Neural cell (in vitro differentiated cells): Measurements from ENCODE around the gene PCDHA6. TPM values are rescaled to one million over a fixed set of nuclear protein-coding genes. Genes with fewer than 3 reads are reported as not detected.
"Not testable (repeated sequence)": the region's sequence is repeated elsewhere in the genome, so short reads cannot be mapped to it uniquely, and the experiment has no call there.

Experiments
- H2AFZ ChIP-seq: fragments of 200-600, 300-800 bp; sonication (generic), shearing (Covaris generic); 2 replicates; pipeline ENCODE4 v1.6.0; 2014; ENCODE audit warnings: low read depth, mild to moderate bottlenecking, antibody characterized with exemption, low read length, moderate library complexity
- H3F3A ChIP-seq: fragments of 200-600 bp; shearing (Covaris generic); 2 replicates; pipeline ENCODE4 v1.6.1; 2016; ENCODE audit warnings: mild to moderate bottlenecking, moderate library complexity, mixed read lengths, antibody characterized with exemption, low read length; ENCODE audit not compliant: insufficient read depth, poor library complexity, severe bottlenecking
- H3K27ac ChIP-seq: fragments of 200-600, 300-800 bp; sonication (generic), shearing (Covaris generic); 2 replicates; pipeline ENCODE4 v1.5.1; 2014; ENCODE audit warnings: mild to moderate bottlenecking, low read length, moderate library complexity
- H3K27me3 ChIP-seq: fragments of 300-800, 200-600 bp; sonication (generic), shearing (Covaris generic); 2 replicates; pipeline ENCODE4 v1.6.0; 2014; ENCODE audit warnings: mild to moderate bottlenecking, low read depth, low read length, moderate library complexity; ENCODE audit not compliant: insufficient read depth
- H3K36me3 ChIP-seq: fragments of 300-800, 200-600 bp; sonication (generic), shearing (Covaris generic); 2 replicates; pipeline ENCODE4 v1.5.1; 2014; ENCODE audit warnings: mild to moderate bottlenecking, antibody characterized with exemption, low read length, moderate library complexity; ENCODE audit not compliant: insufficient read depth
- H3K4me2 ChIP-seq: fragments of 300-800, 200-600 bp; sonication (generic), shearing (Covaris generic); 2 replicates; pipeline ENCODE4 v1.6.0; 2014; ENCODE audit warnings: mild to moderate bottlenecking, low read length
- H3K4me3 ChIP-seq: fragments of 300-800, 200-600 bp; sonication (generic), shearing (Covaris generic); 2 replicates; pipeline ENCODE4 v1.5.1; 2014; ENCODE audit warnings: mild to moderate bottlenecking, low read length, moderate library complexity
- H3K79me2 ChIP-seq: fragments of 200-600 bp; shearing (Covaris generic); replicated peaks from 2 replicates; pipeline ENCODE4 v1.6.0; 2014; ENCODE audit warnings: mild to moderate bottlenecking, low read length, moderate library complexity; ENCODE audit not compliant: insufficient read depth
- H3K9ac ChIP-seq: fragments of 300-800, 200-600 bp; sonication (generic), shearing (Covaris generic); 2 replicates; pipeline ENCODE4 v1.6.1; 2016; ENCODE audit warnings: mild to moderate bottlenecking, low read length, mixed read lengths
- H3K9me2 ChIP-seq: fragments of 200-600 bp; shearing (Covaris generic); 2 replicates; pipeline ENCODE4 v1.6.1; 2016; ENCODE audit warnings: mild to moderate bottlenecking, low read length, mixed read lengths; ENCODE audit not compliant: insufficient read depth
- H3K9me3 ChIP-seq: fragments of 200-600, 300-800 bp; sonication (generic), shearing (Covaris generic); 2 replicates; pipeline ENCODE4 v1.6.1; 2016; ENCODE audit warnings: mild to moderate bottlenecking, mixed run types, low read length, moderate library complexity, mixed read lengths
- H4K20me1 ChIP-seq: fragments of 200-600 bp; shearing (Covaris generic); 2 replicates; pipeline ENCODE4 v1.6.1; 2016; ENCODE audit warnings: mild to moderate bottlenecking, mixed run types; ENCODE audit not compliant: insufficient read depth
- EP300 ChIP-seq: fragments of 450-650 bp; conservative IDR thresholded peaks from 2 replicates; pipeline ENCODE4 v1.6.1; 2014; ENCODE audit warnings: antibody characterized with exemption, mild to moderate bottlenecking, moderate library complexity; ENCODE audit not compliant: poor library complexity, severe bottlenecking
- EZH2 ChIP-seq: fragments of 200-600, 300-800 bp; shearing (Covaris generic), sonication (generic); IDR thresholded peaks from 2 replicates; pipeline ENCODE4 v1.6.1; 2014; ENCODE audit warnings: antibody characterized with exemption, low read length, borderline replicate concordance, mild to moderate bottlenecking; ENCODE audit not compliant: insufficient read depth, poor library complexity, severe bottlenecking
- MXI1 ChIP-seq: fragments of 450-650 bp; conservative IDR thresholded peaks from 2 replicates; pipeline ENCODE4 v1.6.1; 2014; ENCODE audit warnings: antibody characterized with exemption, mild to moderate bottlenecking; ENCODE audit not compliant: poor library complexity, severe bottlenecking
- POLR2AphosphoS5 ChIP-seq: IDR thresholded peaks from 2 replicates; pipeline ENCODE4 v1.6.1; 2012
- RAD21 ChIP-seq: fragments of 450-650 bp; conservative IDR thresholded peaks from 2 replicates; pipeline ENCODE4 v1.6.1; 2014; ENCODE audit warnings: antibody characterized with exemption, mild to moderate bottlenecking, moderate library complexity
- SMC3 ChIP-seq: fragments of 450-650 bp; conservative IDR thresholded peaks from 2 replicates; pipeline ENCODE4 v1.6.1; 2014; ENCODE audit warnings: antibody characterized with exemption, mild to moderate bottlenecking, moderate library complexity; ENCODE audit not compliant: poor library complexity
- TAF1 ChIP-seq: IDR thresholded peaks from 2 replicates; pipeline ENCODE4 v1.6.1; 2012; ENCODE audit warnings: low read depth
- polyA plus RNA-seq: library from polyadenylated mRNA; depleted of rRNA; stranded (reverse); fragments of >200 nt; gene quantifications from 2 replicates; pipeline ENCODE4 v1.2.3, GENCODE V29; 2014
- TF ChIP-seq, protein P1 (sequence below): fragments of 450-650 bp; IDR thresholded peaks from 2 replicates; pipeline ENCODE4 v1.5.1; 2014; ENCODE audit warnings: antibody characterized with exemption, mild to moderate bottlenecking, moderate library complexity; ENCODE audit not compliant: poor library complexity, severe bottlenecking
- TF ChIP-seq, protein P2 (sequence below): IDR thresholded peaks from 2 replicates; pipeline ENCODE4 v1.6.1; 2012; ENCODE audit warnings: borderline replicate concordance

PCDHA6 gene
- polyA plus RNA-seq, 1 donor from 2014 or later, result 3.6 TPM

DNA sequence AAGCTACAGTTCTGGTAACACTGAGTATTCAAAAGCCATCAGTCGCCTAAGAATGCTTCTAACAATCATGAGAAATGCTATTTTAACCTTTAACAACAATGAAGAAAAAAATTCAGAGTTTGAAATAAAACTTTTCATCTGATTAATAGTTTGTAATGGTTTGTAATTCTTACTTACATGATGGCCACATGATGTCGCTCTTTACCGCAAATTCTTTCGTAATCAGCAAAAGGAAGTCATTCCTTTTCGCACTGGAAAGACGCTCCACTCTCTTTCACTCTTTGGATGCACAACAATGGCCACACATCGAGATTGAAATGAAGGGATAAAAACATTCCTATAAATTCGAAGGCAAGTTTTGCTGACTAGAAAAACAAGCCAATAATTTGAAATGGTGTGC, 6.2 kb downstream of the PCDHA6 start, which contains the start of gene PCDHA7:
Gene PCDHA7, plus strand, starts transcription at position 277 of the 400 bp plus-strand sequence. Its CDS starts 115 bp downstream, at position 392.
- Histone ChIP-seq H3K9me2 (no peaks in the 10 kb centered on the region), H3K79me2 (peaks cover 26% of the 10 kb centered on the region), H3F3A (no peaks in the 10 kb centered on the region), H2AFZ (no peak within 1 kb of the TSS), H3K36me3 (peaks cover 40% of the 10 kb centered on the region), H3K9me3 (peaks cover 50% of the 10 kb centered on the region), H3K27me3 (no peaks in the 10 kb centered on the region), H3K4me3 (no peak within 1 kb of the TSS), H4K20me1 (no peaks in the 10 kb centered on the region), H3K9ac (no peak within 1 kb of the TSS), H3K27ac (no peak within 1 kb of the TSS), H3K4me2 (no peak within 1 kb of the TSS)
- TF ChIP-seq SMC3 (no peak), POLR2AphosphoS5 (no peak), EZH2 (no peak)
- TF ChIP-seq, protein P1, sequence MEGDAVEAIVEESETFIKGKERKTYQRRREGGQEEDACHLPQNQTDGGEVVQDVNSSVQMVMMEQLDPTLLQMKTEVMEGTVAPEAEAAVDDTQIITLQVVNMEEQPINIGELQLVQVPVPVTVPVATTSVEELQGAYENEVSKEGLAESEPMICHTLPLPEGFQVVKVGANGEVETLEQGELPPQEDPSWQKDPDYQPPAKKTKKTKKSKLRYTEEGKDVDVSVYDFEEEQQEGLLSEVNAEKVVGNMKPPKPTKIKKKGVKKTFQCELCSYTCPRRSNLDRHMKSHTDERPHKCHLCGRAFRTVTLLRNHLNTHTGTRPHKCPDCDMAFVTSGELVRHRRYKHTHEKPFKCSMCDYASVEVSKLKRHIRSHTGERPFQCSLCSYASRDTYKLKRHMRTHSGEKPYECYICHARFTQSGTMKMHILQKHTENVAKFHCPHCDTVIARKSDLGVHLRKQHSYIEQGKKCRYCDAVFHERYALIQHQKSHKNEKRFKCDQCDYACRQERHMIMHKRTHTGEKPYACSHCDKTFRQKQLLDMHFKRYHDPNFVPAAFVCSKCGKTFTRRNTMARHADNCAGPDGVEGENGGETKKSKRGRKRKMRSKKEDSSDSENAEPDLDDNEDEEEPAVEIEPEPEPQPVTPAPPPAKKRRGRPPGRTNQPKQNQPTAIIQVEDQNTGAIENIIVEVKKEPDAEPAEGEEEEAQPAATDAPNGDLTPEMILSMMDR, result no peak

DNA sequence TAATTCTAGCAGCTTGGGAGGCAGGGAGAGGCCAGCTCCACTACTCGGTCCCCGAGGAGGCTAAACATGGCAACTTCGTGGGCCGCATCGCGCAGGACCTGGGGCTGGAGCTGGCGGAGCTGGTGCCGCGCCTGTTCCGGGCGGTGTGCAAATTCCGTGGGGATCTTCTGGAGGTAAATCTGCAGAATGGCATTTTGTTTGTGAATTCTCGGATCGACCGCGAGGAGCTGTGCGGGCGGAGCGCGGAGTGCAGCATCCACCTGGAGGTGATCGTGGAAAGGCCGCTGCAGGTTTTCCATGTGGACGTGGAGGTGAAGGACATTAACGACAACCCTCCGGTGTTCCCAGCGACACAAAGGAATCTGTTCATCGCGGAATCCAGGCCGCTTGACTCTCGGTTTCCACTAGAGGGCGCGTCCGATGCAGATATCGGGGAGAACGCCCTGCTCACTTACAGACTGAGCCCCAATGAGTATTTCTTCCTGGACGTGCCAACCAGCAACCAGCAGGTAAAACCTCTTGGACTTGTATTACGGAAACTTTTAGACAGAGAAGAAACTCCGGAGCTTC, 6.8 kb downstream of the PCDHA6 start:
- H3K9me3 ChIP-seq, result peaks cover 49% of the 10 kb centered on the region
- peaks cover 31% of the 10 kb centered on the region for H3K79me2 ChIP-seq
- H3K9ac ChIP-seq, H2AFZ ChIP-seq, H3F3A ChIP-seq, H4K20me1 ChIP-seq, H3K4me3 ChIP-seq, H3K9me2 ChIP-seq, H3K4me2 ChIP-seq, H3K27ac ChIP-seq, H3K27me3 ChIP-seq: not testable (repeated sequence)
- peaks cover 38% of the 10 kb centered on the region for H3K36me3 ChIP-seq

DNA sequence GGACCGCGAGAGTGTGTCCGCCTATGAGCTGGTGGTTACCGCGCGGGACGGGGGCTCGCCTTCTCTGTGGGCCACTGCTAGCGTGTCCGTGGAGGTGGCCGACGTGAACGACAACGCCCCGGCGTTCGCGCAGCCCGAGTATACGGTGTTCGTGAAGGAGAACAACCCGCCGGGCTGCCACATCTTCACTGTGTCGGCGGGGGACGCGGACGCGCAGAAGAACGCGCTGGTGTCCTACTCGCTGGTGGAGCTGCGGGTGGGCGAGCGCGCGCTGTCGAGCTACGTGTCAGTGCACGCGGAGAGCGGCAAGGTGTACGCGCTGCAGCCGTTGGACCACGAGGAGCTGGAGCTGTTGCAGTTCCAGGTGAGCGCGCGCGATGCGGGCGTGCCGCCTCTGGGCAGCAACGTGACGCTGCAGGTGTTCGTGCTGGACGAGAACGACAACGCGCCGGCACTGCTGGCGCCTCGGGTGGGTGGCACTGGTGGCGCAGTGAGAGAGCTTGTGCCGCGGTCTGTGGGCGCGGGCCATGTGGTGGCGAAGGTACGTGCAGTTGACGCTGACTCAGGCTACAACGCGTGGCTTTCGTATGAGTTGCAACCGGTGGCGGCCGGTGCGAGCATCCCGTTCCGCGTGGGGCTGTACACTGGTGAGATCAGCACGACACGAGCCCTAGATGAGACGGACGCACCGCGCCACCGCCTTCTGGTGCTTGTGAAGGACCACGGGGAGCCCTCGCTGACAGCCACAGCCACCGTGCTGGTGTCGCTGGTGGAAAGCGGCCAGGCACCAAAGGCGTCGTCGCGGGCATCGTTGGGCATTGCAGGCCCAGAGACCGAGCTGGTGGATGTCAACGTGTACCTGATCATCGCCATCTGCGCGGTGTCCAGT, 8.1 kb downstream of the PCDHA6 start:
- H3K4me2 ChIP-seq, result no peak overlapping the region
- TF ChIP-seq TAF1, result no peak
- TF ChIP-seq EZH2, result no peak
- no peak for TF ChIP-seq SMC3
- no peak for TF ChIP-seq POLR2AphosphoS5
- TF ChIP-seq MXI1, result no peak
- TF ChIP-seq RAD21, result no peak
- TF ChIP-seq, protein P2, sequence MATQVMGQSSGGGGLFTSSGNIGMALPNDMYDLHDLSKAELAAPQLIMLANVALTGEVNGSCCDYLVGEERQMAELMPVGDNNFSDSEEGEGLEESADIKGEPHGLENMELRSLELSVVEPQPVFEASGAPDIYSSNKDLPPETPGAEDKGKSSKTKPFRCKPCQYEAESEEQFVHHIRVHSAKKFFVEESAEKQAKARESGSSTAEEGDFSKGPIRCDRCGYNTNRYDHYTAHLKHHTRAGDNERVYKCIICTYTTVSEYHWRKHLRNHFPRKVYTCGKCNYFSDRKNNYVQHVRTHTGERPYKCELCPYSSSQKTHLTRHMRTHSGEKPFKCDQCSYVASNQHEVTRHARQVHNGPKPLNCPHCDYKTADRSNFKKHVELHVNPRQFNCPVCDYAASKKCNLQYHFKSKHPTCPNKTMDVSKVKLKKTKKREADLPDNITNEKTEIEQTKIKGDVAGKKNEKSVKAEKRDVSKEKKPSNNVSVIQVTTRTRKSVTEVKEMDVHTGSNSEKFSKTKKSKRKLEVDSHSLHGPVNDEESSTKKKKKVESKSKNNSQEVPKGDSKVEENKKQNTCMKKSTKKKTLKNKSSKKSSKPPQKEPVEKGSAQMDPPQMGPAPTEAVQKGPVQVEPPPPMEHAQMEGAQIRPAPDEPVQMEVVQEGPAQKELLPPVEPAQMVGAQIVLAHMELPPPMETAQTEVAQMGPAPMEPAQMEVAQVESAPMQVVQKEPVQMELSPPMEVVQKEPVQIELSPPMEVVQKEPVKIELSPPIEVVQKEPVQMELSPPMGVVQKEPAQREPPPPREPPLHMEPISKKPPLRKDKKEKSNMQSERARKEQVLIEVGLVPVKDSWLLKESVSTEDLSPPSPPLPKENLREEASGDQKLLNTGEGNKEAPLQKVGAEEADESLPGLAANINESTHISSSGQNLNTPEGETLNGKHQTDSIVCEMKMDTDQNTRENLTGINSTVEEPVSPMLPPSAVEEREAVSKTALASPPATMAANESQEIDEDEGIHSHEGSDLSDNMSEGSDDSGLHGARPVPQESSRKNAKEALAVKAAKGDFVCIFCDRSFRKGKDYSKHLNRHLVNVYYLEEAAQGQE, result no peak
- TF ChIP-seq EP300, result no peak
- peaks cover 26% of the 10 kb centered on the region for H3K36me3 ChIP-seq
- no peak overlapping the region for H3K4me3 ChIP-seq
- H3K27ac ChIP-seq, result no peak overlapping the region
- no peak overlapping the region for H2AFZ ChIP-seq
- peaks cover 34% of the 10 kb centered on the region for H3K79me2 ChIP-seq
- no peaks in the 10 kb centered on the region for H3K27me3 ChIP-seq
- H3K9me3 ChIP-seq, result peaks cover 39% of the 10 kb centered on the region
- no peaks in the 10 kb centered on the region for H3F3A ChIP-seq
- H3K9me2 ChIP-seq, result no peaks in the 10 kb centered on the region
- no peaks in the 10 kb centered on the region for H4K20me1 ChIP-seq
- no peak overlapping the region for H3K9ac ChIP-seq
